Upper lobe of left lung (tissue), 4 donors: ENCODE measurements around the gene MAD1L1.

Experiments used
- CTCF ChIP-seq, 6 experiments: fragments of 450-650 bp in 4 of 6; fragments of 200-600 bp in 2 of 6; sonication (generic) in 2 of 6; IDR thresholded peaks; one replicate each; pipeline ENCODE4 v1.5.1; 2016 to 2019; ENCODE audit warnings: antibody characterized with exemption in 6 of 6
- EP300 ChIP-seq, 4 donors: sonication (generic); formaldehyde crosslinking; IDR thresholded peaks; one replicate each; pipeline ENCODE4 v1.5.1; 2017; ENCODE audit warnings: antibody characterized with exemption in 4 of 4, control low read depth in 2 of 4
- POLR2A ChIP-seq, 4 donors: fragments of 450-650 bp; IDR thresholded peaks; one replicate each; pipeline ENCODE4 v1.5.1; 2016 to 2017; ENCODE audit warnings: antibody characterized with exemption in 4 of 4, mild to moderate bottlenecking in 2 of 4
- POLR2AphosphoS5 ChIP-seq, 2 donors: sonication (generic); formaldehyde crosslinking; IDR thresholded peaks; one replicate each; pipeline ENCODE4 v1.5.1; 2017; ENCODE audit warnings: antibody characterized with exemption in 2 of 2

GRCh38 chr7:2017481-2017891, 215.3 kb downstream of the MAD1L1 start:
- TF ChIP-seq CTCF (IDR thresholded peaks at IDR 0.05) (no peak), POLR2AphosphoS5 (IDR thresholded peaks at IDR 0.05) (no peak), POLR2A (IDR thresholded peaks at IDR 0.05) (no peak), EP300 (IDR thresholded peaks at IDR 0.05) (no peak)
